A673 (cell line): ENCODE data around the gene PCBP3. TPM values are rescaled to one million over a fixed set of nuclear protein-coding genes. Genes with fewer than 3 reads are reported as not detected.
"Not testable (repeated sequence)": the region's sequence is repeated elsewhere in the genome, so short reads cannot be mapped to it uniquely, and the experiment has no call there.

Source experiments
- BruUV-seq: library from RNA; stranded (reverse); fragments of 400-500 nt; replicated peaks from 2 replicates; lab custom pipeline; 2021; lab: Mats Ljungman, UMichigan
- CTCF ChIA-PET: fragments of 300-600 bp; sonication (Branson Sonifier 250); formaldehyde crosslinking; loops from one replicate; lab custom pipeline; 2022; ENCODE audit warnings: antibody characterized with exemption; lab: Charles Lee
- POLR2A ChIA-PET: fragments of 300-600 bp; sonication (Branson Sonifier 250); formaldehyde crosslinking; loops from one replicate; lab custom pipeline; 2022; ENCODE audit warnings: antibody characterized with exemption; ENCODE audit not compliant: low non-redundant PET; lab: Charles Lee
- DNase-seq: peaks from one replicate; pipeline ENCODE4 v3.0.0-alpha.2; 2015; ENCODE audit warnings: low spot score
- H3K27ac ChIP-seq: fragments of 200-600 bp; sonication (generic); 2 replicates; pipeline ENCODE4 v1.5.1; 2016; ENCODE audit warnings: mixed run types, low read depth, mild to moderate bottlenecking, mixed read lengths, antibody characterized with exemption, low read length; ENCODE audit not compliant: poor library complexity, severe bottlenecking
- H3K27me3 ChIP-seq: fragments of 200-600 bp; sonication (generic); replicated peaks from 2 replicates; pipeline ENCODE4 v1.6.1; 2017; ENCODE audit warnings: mixed run types, low read depth, mild to moderate bottlenecking, mixed read lengths, antibody characterized with exemption, low read length; ENCODE audit not compliant: insufficient read depth, poor library complexity
- H3K36me3 ChIP-seq: fragments of 200-600 bp; sonication (generic); 2 replicates; pipeline ENCODE4 v1.6.1; 2016; ENCODE audit warnings: mixed run types, mild to moderate bottlenecking, mixed read lengths, antibody characterized with exemption, low read length; ENCODE audit not compliant: insufficient read depth, poor library complexity, severe bottlenecking
- H3K4me1 ChIP-seq: fragments of 200-600 bp; sonication (generic); 2 replicates; pipeline ENCODE4 v1.6.1; 2017; ENCODE audit warnings: mixed run types, mild to moderate bottlenecking, mixed read lengths, antibody characterized with exemption, low read length; ENCODE audit not compliant: insufficient read depth, poor library complexity, severe bottlenecking
- H3K4me3 ChIP-seq: fragments of 200-600 bp; sonication (generic); 2 replicates; pipeline ENCODE4 v1.5.1; 2016; ENCODE audit warnings: low read depth, mixed run types, mild to moderate bottlenecking, mixed read lengths, low read length; ENCODE audit not compliant: poor library complexity, severe bottlenecking
- H3K9me3 ChIP-seq: fragments of 200-600 bp; sonication (generic); 2 replicates; pipeline ENCODE4 v1.6.1; 2016; ENCODE audit warnings: mixed run types, low read depth, mild to moderate bottlenecking, mixed read lengths, antibody characterized with exemption, low read length; ENCODE audit not compliant: poor library complexity, severe bottlenecking
- EZH2 ChIP-seq: fragments of 200-600 bp; sonication (generic); IDR thresholded peaks from 2 replicates; pipeline ENCODE4 v1.6.1; 2017; ENCODE audit warnings: borderline replicate concordance, low read depth, mild to moderate bottlenecking, mixed read lengths, antibody characterized with exemption, low read length; ENCODE audit not compliant: poor library complexity, severe bottlenecking
- intact Hi-C: fragments of 100-400 bp; cut with micrococcal nuclease; formaldehyde crosslinking; loops from one replicate; pipeline ENCODE4 v1.10.0; 2022; ENCODE audit not compliant: unreplicated experiment
- total RNA-seq: library from RNA; stranded (reverse); gene quantifications from 2 replicates; pipeline ENCODE4 v1.2.3, GENCODE V29; 2021
- TF ChIP-seq, protein P1 (sequence below): fragments of 300-800, 200-600 bp; sonication (generic); conservative IDR thresholded peaks from 2 replicates; pipeline ENCODE4 v1.5.1; 2017; ENCODE audit warnings: low read depth, mild to moderate bottlenecking, antibody characterized with exemption, low read length, moderate library complexity, mixed read lengths

The PCBP3 gene
- total RNA-seq, 1 experiment from 2014 or later = 25.6 TPM

DNA sequence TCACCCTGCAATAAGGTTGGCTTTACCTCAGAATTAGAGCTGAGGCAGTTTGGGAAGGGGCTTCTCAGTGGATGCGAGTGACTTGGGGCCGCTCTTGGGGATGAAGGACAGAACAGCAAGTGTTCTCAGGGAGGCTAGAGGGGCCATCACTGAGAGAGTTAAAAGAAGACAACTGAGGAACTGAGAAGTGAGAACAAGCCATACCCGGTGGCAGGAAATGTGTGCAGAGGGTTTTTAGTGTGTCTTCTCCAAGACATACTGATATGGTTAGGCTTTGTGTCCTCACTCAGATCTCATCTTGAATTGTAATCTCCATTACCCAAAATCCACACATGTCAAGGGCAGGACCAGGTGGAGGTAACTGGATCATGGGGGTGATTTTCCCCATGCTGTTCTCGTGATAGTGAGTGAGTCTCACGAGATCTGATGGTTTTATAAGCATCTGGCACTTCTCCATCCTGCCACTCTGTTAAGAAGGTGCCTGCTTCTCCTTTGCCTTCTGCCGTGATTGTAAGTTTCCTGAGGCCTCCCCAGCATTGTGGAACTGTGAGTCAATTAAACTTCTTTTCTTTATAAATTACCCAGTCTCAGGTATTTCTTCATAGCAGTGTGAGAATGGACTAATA is 75.8 kb downstream of the PCBP3 start:
- TF ChIP-seq, protein P1, sequence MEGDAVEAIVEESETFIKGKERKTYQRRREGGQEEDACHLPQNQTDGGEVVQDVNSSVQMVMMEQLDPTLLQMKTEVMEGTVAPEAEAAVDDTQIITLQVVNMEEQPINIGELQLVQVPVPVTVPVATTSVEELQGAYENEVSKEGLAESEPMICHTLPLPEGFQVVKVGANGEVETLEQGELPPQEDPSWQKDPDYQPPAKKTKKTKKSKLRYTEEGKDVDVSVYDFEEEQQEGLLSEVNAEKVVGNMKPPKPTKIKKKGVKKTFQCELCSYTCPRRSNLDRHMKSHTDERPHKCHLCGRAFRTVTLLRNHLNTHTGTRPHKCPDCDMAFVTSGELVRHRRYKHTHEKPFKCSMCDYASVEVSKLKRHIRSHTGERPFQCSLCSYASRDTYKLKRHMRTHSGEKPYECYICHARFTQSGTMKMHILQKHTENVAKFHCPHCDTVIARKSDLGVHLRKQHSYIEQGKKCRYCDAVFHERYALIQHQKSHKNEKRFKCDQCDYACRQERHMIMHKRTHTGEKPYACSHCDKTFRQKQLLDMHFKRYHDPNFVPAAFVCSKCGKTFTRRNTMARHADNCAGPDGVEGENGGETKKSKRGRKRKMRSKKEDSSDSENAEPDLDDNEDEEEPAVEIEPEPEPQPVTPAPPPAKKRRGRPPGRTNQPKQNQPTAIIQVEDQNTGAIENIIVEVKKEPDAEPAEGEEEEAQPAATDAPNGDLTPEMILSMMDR = no peak
- TF ChIP-seq EZH2 = no peak
- intact Hi-C loops = loop anchor here (2.0 kb wide), 1 partner anchor 20 kb away; no protein-coding TSS in a partner anchor
- ChIA-PET POLR2A (no interaction called here), CTCF (no interaction called here)
- peaks cover 22% of the 10 kb centered on the region for H3K4me1 ChIP-seq
- H3K9me3 ChIP-seq = peaks cover 11% of the 10 kb centered on the region
- H3K27ac ChIP-seq = no peak overlapping the region
- no peaks in the 10 kb centered on the region for H3K36me3 ChIP-seq
- no peak for DNase-seq
- BruUV-seq = no TSS peak
- no peaks in the 10 kb centered on the region for H3K27me3 ChIP-seq
- no peak overlapping the region for H3K4me3 ChIP-seq

DNA sequence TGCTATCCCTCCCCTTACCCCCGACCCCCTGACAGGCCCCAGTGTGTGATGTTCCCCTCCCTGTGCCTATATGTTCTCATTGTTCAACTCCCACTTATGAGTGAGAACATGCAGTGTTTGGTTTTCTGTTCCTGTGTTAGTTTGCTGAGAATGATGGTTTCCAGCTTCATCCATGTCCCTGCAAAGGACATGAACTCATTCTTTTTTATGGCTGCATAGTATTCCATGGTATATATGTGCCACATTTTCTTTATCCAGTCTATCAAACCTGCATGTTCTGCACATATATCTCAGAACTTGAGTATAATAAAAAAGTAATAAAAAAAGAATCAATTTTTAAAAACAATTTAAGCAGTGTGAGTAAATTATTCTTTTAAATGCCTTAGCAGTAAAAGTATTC is 76.7 kb downstream of the PCBP3 start:
- H3K9me3 ChIP-seq, POLR2A ChIA-PET, H3K27ac ChIP-seq, intact Hi-C loops, H3K27me3 ChIP-seq, CTCF ChIA-PET, H3K4me3 ChIP-seq, BruUV-seq, DNase-seq, H3K36me3 ChIP-seq: not testable (repeated sequence)
- H3K4me1 ChIP-seq = peaks cover 27% of the 10 kb centered on the region

GRCh38 chr21:45721671-45722070 is 78.1 kb downstream of the PCBP3 start:
- intact Hi-C loops = no loop called here
- POLR2A ChIA-PET = no interaction called here
- CTCF ChIA-PET = no interaction called here
- no peak for TF ChIP-seq EZH2
- TF ChIP-seq, protein P1 = no peak
- Histone ChIP-seq H3K27me3 (no peaks in the 10 kb centered on the region), H3K4me1 (peaks cover 27% of the 10 kb centered on the region), H3K27ac (no peak overlapping the region), H3K36me3 (no peaks in the 10 kb centered on the region), H3K9me3 (no peaks in the 10 kb centered on the region), H3K4me3 (no peak overlapping the region)
- DNase-seq = peak; percentile 28
- BruUV-seq = no TSS peak
